IMR-90 (cell line): ENCODE measurements around the gene AIP. TPM values are rescaled to one million over a fixed set of nuclear protein-coding genes. Genes with fewer than 3 reads are reported as not detected.

Experiments used
- ATAC-seq: fragments of 200-7000 bp; cut with Tn5 transposase; 2 replicates; pipeline ENCODE4 v1.9.1; 2020; ENCODE audit warnings: low read depth, mild to moderate bottlenecking, moderate library complexity
- BruUV-seq: library from RNA; stranded (reverse); fragments of 400-500 nt; replicated peaks from 2 replicates; lab custom pipeline; 2021; lab: Mats Ljungman, UMichigan
- CTCF ChIA-PET: fragments of 300-600 bp; formaldehyde crosslinking; extraction: SDS; loops from one replicate; lab custom pipeline; 2021; ENCODE audit warnings: antibody characterized with exemption; lab: Yijun Ruan, JAX
- POLR2A ChIA-PET: fragments of 300-600 bp; sonication (Branson Sonifier 250); formaldehyde crosslinking; loops from one replicate; lab custom pipeline; 2022; ENCODE audit warnings: antibody characterized with exemption; ENCODE audit not compliant: unreplicated experiment; lab: Charles Lee
- DNase-seq: peaks from one replicate; pipeline ENCODE4 v3.0.0; 2013
- H2AFZ ChIP-seq: replicated peaks from 2 replicates; pipeline ENCODE3; 2013; ENCODE audit warnings: low read length, mild to moderate bottlenecking; ENCODE audit not compliant: poor library complexity
- H2AK5ac ChIP-seq: 2 replicates; pipeline ENCODE4 v1.6.1; 2013; ENCODE audit warnings: low read depth, low read length, inconsistent platforms
- H2AK9ac ChIP-seq: replicated peaks from 2 replicates; pipeline ENCODE3; 2013; ENCODE audit warnings: mild to moderate bottlenecking, low read depth, low read length, moderate library complexity; ENCODE audit not compliant: poor library complexity
- H2BK120ac ChIP-seq: 2 replicates; pipeline ENCODE4 v1.6.1; 2013; ENCODE audit warnings: low read depth, low read length, inconsistent platforms
- H2BK15ac ChIP-seq: 3 replicates; pipeline ENCODE4 v1.6.1; 2013; ENCODE audit warnings: low read depth, low read length, inconsistent platforms
- H2BK20ac ChIP-seq: 2 replicates; pipeline ENCODE4 v1.6.1; 2013; ENCODE audit warnings: low read depth, mild to moderate bottlenecking, inconsistent platforms, low read length, moderate library complexity
- H2BK5ac ChIP-seq: 2 replicates; pipeline ENCODE4 v1.6.1; 2013; ENCODE audit warnings: mild to moderate bottlenecking, low read depth, low read length, inconsistent platforms; ENCODE audit not compliant: poor library complexity, severe bottlenecking
- H3K14ac ChIP-seq: replicated peaks from 2 replicates; pipeline ENCODE4 v1.6.1; 2013; ENCODE audit warnings: low read depth, low read length, inconsistent platforms
- H3K18ac ChIP-seq: 2 replicates; pipeline ENCODE4 v1.6.1; 2013; ENCODE audit warnings: low read depth, low read length, control low read depth
- H3K23ac ChIP-seq: 2 replicates; pipeline ENCODE4 v1.6.1; 2013; ENCODE audit warnings: low read depth, low read length, inconsistent platforms
- H3K27ac ChIP-seq: 2 replicates; pipeline ENCODE4 v1.5.1; 2013; ENCODE audit warnings: mild to moderate bottlenecking, control low read depth, low read length; ENCODE audit not compliant: insufficient read depth
- H3K27me3 ChIP-seq: 2 replicates; pipeline ENCODE4 v1.6.1; 2013; ENCODE audit warnings: low read length; ENCODE audit not compliant: control insufficient read depth, insufficient read depth
- H3K36me3 ChIP-seq: 2 replicates; pipeline ENCODE4 v1.6.1; 2013; ENCODE audit warnings: low read length, mixed read lengths; ENCODE audit not compliant: control insufficient read depth, insufficient read depth
- H3K4ac ChIP-seq: 2 replicates; pipeline ENCODE4 v1.6.1; 2013; ENCODE audit warnings: low read depth, low read length, inconsistent platforms
- H3K4me1 ChIP-seq: 2 replicates; pipeline ENCODE4 v1.6.1; 2013; ENCODE audit warnings: low read length, mixed read lengths; ENCODE audit not compliant: control insufficient read depth, insufficient read depth
- H3K4me2 ChIP-seq: 2 replicates; pipeline ENCODE4 v1.6.1; 2013; ENCODE audit warnings: low read depth, mild to moderate bottlenecking, control low read depth, low read length, moderate library complexity
- H3K4me3 ChIP-seq: 2 replicates; pipeline ENCODE4 v1.5.1; 2013; ENCODE audit warnings: low read depth, mild to moderate bottlenecking, control low read depth, low read length, moderate library complexity; ENCODE audit not compliant: insufficient read depth
- H3K56ac ChIP-seq: 2 replicates; pipeline ENCODE4 v1.6.1; 2013; ENCODE audit warnings: low read length, inconsistent platforms; ENCODE audit not compliant: insufficient read depth; ENCODE audit errors: extremely low read depth
- H3K79me1 ChIP-seq, 2 experiments: 2 replicates each; pipeline ENCODE4 v1.6.1; 2013; ENCODE audit warnings: low read length in 2 of 2, inconsistent platforms in 1 of 2, low read depth in 1 of 2
- H3K9ac ChIP-seq: 2 replicates; pipeline ENCODE4 v1.6.1; 2013; ENCODE audit warnings: low read depth, low read length, control low read depth
- H3K9me1 ChIP-seq: 2 replicates; pipeline ENCODE4 v1.6.1; 2013; ENCODE audit warnings: low read length, inconsistent platforms; ENCODE audit not compliant: insufficient read depth
- H3K9me3 ChIP-seq: 2 replicates; pipeline ENCODE4 v1.6.1; 2013; ENCODE audit warnings: low read length; ENCODE audit not compliant: control insufficient read depth, insufficient read depth
- H4K20me1 ChIP-seq: 2 replicates; pipeline ENCODE4 v1.6.1; 2013; ENCODE audit warnings: low read length, inconsistent platforms; ENCODE audit not compliant: insufficient read depth
- H4K5ac ChIP-seq: 2 replicates; pipeline ENCODE4 v1.6.1; 2013; ENCODE audit warnings: mild to moderate bottlenecking, low read depth, low read length, control low read depth
- H4K8ac ChIP-seq, 2 experiments: 2 replicates each; pipeline ENCODE4 v1.6.1; 2013; ENCODE audit warnings: low read depth in 2 of 2, low read length in 2 of 2, control low read depth in 1 of 2, inconsistent platforms in 1 of 2
- H4K91ac ChIP-seq: 2 replicates; pipeline ENCODE4 v1.6.1; 2013; ENCODE audit warnings: low read depth, low read length, inconsistent platforms; ENCODE audit not compliant: insufficient read depth
- FOS ChIP-seq: fragments of 150-350 bp; IDR thresholded peaks from 2 replicates; pipeline ENCODE4 v1.6.1; 2016; ENCODE audit warnings: low read depth, low read length
- POLR2A ChIP-seq: IDR thresholded peaks from 2 replicates; pipeline ENCODE4 v1.6.1; 2012; ENCODE audit warnings: mild to moderate bottlenecking, low read depth, low read length
- SMC3 ChIP-seq: fragments of 150-350 bp; IDR thresholded peaks from 2 replicates; pipeline ENCODE4 v1.6.1; 2016; ENCODE audit warnings: low read depth, mild to moderate bottlenecking, antibody characterized with exemption, low read length, moderate library complexity
- WGBS, 2 experiments: methylation state at CpG; one replicate each; pipeline versions ENCODE4 v1.1.5 to v1.1.7; 2013; ENCODE audit warnings: missing lambda C conversion rate in 2 of 2; ENCODE audit not compliant: insufficient read length in 1 of 2; ENCODE audit errors: extremely low coverage in 2 of 2; 5-methylcytosine and 5-hydroxymethylcytosine counted together
- dilution Hi-C: fragments of 300-500 bp; cut with HindIII; formaldehyde crosslinking; loops from one replicate; pipeline ENCODE4 v1.14.3; 2018; ENCODE audit warnings: low sequenced_read_pairs; ENCODE audit not compliant: unreplicated experiment
- in situ Hi-C: fragments of 300-500 bp; cut with MboI; formaldehyde crosslinking; loops from 3 replicates; pipeline ENCODE4 v1.14.3; 2019; ENCODE audit warnings: low sequenced_read_pairs, inconsistent platforms, mixed read lengths
- intact Hi-C: fragments of 100-400 bp; cut with micrococcal nuclease; formaldehyde crosslinking; loops from 2 replicates; pipeline ENCODE4 v1.10.0; 2022
- polyA plus RNA-seq, 3 experiments: library from polyadenylated mRNA; depleted of rRNA; stranded (reverse); fragments of >200 nt; gene quantifications; 2 replicates each; pipeline ENCODE4 v1.2.3, GENCODE V29; 2012; ENCODE audit warnings: low replicate concordance in 1 of 3
- total RNA-seq: library from RNA; depleted of rRNA; stranded (reverse); fragments of >200 nt; gene quantifications from 2 replicates; pipeline ENCODE4 v1.2.3, GENCODE V29; 2012
- TF ChIP-seq, protein P1 (sequence below): fragments of 150-350 bp; IDR thresholded peaks from 2 replicates; pipeline ENCODE4 v1.6.1; 2017; ENCODE audit warnings: mild to moderate bottlenecking, antibody characterized with exemption, low read length, low read depth

AIP gene
- total and polyA plus RNA-seq, 2 of the 4 experiments (the other 2 are of a cell fraction) = 95.5 to 122 TPM

DNA sequence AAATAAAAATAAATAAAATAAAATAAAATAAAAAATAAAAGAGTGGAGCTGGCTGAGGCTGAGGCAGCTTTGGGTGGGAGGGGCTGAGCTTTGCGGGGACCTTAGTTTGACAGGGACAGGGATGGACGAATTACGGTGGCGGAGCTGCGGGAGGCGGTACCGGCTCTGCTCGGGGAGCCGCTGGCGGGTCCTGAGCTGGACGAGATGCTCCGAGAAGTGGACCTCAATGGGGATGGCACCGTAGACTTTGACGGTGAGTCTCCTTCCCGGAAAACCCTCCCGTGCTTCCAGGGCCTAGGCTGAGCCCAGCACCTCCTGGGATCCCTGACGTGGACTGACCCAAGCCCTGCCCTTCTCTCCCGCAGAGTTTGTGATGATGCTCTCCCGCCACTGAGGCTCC lies 24.6 kb upstream of the AIP start:
- no peak overlapping the region for H3K4me3 ChIP-seq
- H3K4me2 ChIP-seq = no peak overlapping the region
- no peaks in the 10 kb centered on the region for H3K9me3 ChIP-seq
- no peaks in the 10 kb centered on the region for H4K20me1 ChIP-seq
- no peak overlapping the region for H2BK20ac ChIP-seq
- no peak overlapping the region for H2AFZ ChIP-seq
- no peak overlapping the region for H3K14ac ChIP-seq
- no peak overlapping the region for H3K23ac ChIP-seq
- H3K36me3 ChIP-seq = no peaks in the 10 kb centered on the region
- H2BK15ac ChIP-seq = no peak overlapping the region
- H3K4ac ChIP-seq = no peak overlapping the region
- TF ChIP-seq, protein P1, sequence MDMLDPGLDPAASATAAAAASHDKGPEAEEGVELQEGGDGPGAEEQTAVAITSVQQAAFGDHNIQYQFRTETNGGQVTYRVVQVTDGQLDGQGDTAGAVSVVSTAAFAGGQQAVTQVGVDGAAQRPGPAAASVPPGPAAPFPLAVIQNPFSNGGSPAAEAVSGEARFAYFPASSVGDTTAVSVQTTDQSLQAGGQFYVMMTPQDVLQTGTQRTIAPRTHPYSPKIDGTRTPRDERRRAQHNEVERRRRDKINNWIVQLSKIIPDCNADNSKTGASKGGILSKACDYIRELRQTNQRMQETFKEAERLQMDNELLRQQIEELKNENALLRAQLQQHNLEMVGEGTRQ = no peak
- no peak for TF ChIP-seq POLR2A
- TF ChIP-seq SMC3 = no peak
- TF ChIP-seq FOS = no peak
- no TSS peak for BruUV-seq
- no peaks in the 10 kb centered on the region for H3K9me1 ChIP-seq
- H3K56ac ChIP-seq = no peak overlapping the region
- no peak overlapping the region for H4K91ac ChIP-seq
- ATAC-seq (no peak), DNase-seq (no peak)
- in situ Hi-C loops = no loop called here
- no peak overlapping the region for H2AK5ac ChIP-seq
- dilution Hi-C loops = no loop called here
- 87% methylated on average over 12 of the region's 19 CpGs; no CpG with 5 or more reads in 1 of the 2 experiments for WGBS, 2 experiments
- ChIA-PET CTCF (no interaction called here), POLR2A (no interaction called here)
- no peaks in the 10 kb centered on the region for H3K4me1 ChIP-seq
- no peak overlapping the region for H2BK120ac ChIP-seq
- no peak overlapping the region for H3K27ac ChIP-seq
- no peak overlapping the region for H3K18ac ChIP-seq
- H2AK9ac ChIP-seq = no peak overlapping the region
- H4K8ac ChIP-seq = no peak overlapping the region
- H2BK5ac ChIP-seq = no peak overlapping the region
- no peak overlapping the region for H4K5ac ChIP-seq
- intact Hi-C loops = no loop called here
- H3K79me1 ChIP-seq = no peaks in the 10 kb centered on the region
- H3K27me3 ChIP-seq = peaks cover 22% of the 10 kb centered on the region
- H3K9ac ChIP-seq = no peak overlapping the region
